Hepatocyte (in vitro differentiated cells): ENCODE data around the gene NOX4.
"Not testable (repeated sequence)": the region's sequence is repeated elsewhere in the genome, so short reads cannot be mapped to it uniquely, and the experiment has no call there.

Experiments used
- EZH2 ChIP-seq: fragments of 200-600 bp; sonication (generic); IDR thresholded peaks from 2 replicates; pipeline ENCODE4 v1.6.1; 2016; ENCODE audit warnings: antibody characterized with exemption, mild to moderate bottlenecking, borderline replicate concordance
- EZH2phosphoT487 ChIP-seq: fragments of 200-600 bp; sonication (generic); IDR thresholded peaks from one replicate; pipeline ENCODE4 v1.6.1; 2018; ENCODE audit warnings: antibody characterized with exemption, mild to moderate bottlenecking, low read depth, moderate library complexity; ENCODE audit not compliant: unreplicated experiment, severe bottlenecking
- TF ChIP-seq, protein P1 (sequence below): fragments of 200-600 bp; sonication (generic); IDR thresholded peaks from 2 replicates; pipeline ENCODE4 v1.5.1; 2016; ENCODE audit warnings: antibody characterized with exemption, mild to moderate bottlenecking; ENCODE audit not compliant: poor library complexity

DNA sequence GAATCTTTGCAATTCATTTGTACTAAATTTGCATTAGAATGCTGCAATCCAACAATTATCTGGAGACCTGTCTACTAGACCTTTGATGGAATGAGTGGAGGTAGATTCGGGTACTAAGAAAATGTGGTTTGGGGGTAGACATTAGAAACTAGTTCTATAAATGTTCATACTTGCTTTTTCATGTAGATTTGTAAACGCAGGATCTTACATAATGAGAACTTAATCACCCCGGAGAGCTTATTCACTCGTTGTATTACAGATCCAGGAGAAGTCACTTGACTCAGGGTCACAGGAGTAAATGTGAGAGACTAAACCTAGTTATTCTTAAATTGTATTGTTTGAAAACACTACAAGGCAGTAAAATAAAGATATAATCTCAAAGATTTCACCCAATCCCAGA, 159.2 kb downstream of the NOX4 start:
- TF ChIP-seq, protein P1, sequence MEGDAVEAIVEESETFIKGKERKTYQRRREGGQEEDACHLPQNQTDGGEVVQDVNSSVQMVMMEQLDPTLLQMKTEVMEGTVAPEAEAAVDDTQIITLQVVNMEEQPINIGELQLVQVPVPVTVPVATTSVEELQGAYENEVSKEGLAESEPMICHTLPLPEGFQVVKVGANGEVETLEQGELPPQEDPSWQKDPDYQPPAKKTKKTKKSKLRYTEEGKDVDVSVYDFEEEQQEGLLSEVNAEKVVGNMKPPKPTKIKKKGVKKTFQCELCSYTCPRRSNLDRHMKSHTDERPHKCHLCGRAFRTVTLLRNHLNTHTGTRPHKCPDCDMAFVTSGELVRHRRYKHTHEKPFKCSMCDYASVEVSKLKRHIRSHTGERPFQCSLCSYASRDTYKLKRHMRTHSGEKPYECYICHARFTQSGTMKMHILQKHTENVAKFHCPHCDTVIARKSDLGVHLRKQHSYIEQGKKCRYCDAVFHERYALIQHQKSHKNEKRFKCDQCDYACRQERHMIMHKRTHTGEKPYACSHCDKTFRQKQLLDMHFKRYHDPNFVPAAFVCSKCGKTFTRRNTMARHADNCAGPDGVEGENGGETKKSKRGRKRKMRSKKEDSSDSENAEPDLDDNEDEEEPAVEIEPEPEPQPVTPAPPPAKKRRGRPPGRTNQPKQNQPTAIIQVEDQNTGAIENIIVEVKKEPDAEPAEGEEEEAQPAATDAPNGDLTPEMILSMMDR = not testable (repeated sequence)
- TF ChIP-seq EZH2, EZH2phosphoT487: not testable (repeated sequence)
